LNCAP (cell line): ENCODE results near the gene CACNA1C.

ENCODE experiments used
- CTCF ChIP-seq: fragments of 450-650 bp; IDR thresholded peaks from 2 replicates; pipeline ENCODE4 v1.5.1; 2017; ENCODE audit warnings: mild to moderate bottlenecking

CACNA1C gene

GRCh38 chr12:2647186-2647585, 594.4 kb downstream of the CACNA1C start:
- TF ChIP-seq CTCF = no peak

- no peak for TF ChIP-seq CTCF
Measured at GRCh38 chr12:2648406-2648805, 595.6 kb downstream of the CACNA1C start.

- TF ChIP-seq CTCF = no peak
Measured at GRCh38 chr12:2649201-2650030, 596.6 kb downstream of the CACNA1C start.

GRCh38 chr12:2650261-2651067, 597.7 kb downstream of the CACNA1C start:
- TF ChIP-seq CTCF = no peak

- TF ChIP-seq CTCF = no peak
Measured at GRCh38 chr12:2651068-2651965, 598.5 kb downstream of the CACNA1C start.

GRCh38 chr12:2652011-2652400, 599.2 kb downstream of the CACNA1C start:
- TF ChIP-seq CTCF = no peak
